A549 (cell line): Measurements from ENCODE around the gene MME. TPM values are rescaled to one million over a fixed set of nuclear protein-coding genes. Genes with fewer than 3 reads are reported as not detected.

Source experiments
- ATAC-seq, 2 experiments: fragments of 200-7000 bp in 1 of 2; fragments of >200 bp in 1 of 2; cut with Nextera tagmentation in 1 of 2; cut with Tn5 transposase in 1 of 2; 3 replicates each; pipeline versions ENCODE4 v1.8.0 to v1.9.1; 2018 to 2020; ENCODE audit warnings: mild to moderate bottlenecking in 1 of 2, moderate library complexity in 1 of 2
- CTCF ChIA-PET: fragments of 300-600 bp; sonication (Branson Sonifier 250); formaldehyde crosslinking; extraction: SDS; loops from one replicate; lab custom pipeline; 2021; ENCODE audit warnings: antibody characterized with exemption, inconsistent platforms; lab: Yijun Ruan, JAX
- POLR2A ChIA-PET: fragments of 350-600 bp; formaldehyde crosslinking; extraction: SDS; loops from one replicate; lab custom pipeline; 2021; ENCODE audit warnings: antibody characterized with exemption, inconsistent platforms; lab: Yijun Ruan, JAX
- DNase-seq, 2 experiments: peaks; one replicate each; pipeline versions ENCODE4 v3.0.0 to v3.0.0-alpha.2; 2011 to 2016; ENCODE audit warnings: low read depth in 1 of 2, low spot score in 1 of 2
- FAIRE-seq: peaks from 2 replicates; lab custom pipeline; 2011; peaks lifted over from hg19 to GRCh38; lab: Jason Lieb, UNC
- H3K27ac ChIP-seq, 2 experiments: fragments of >200 bp; sonication (Bioruptor Twin); formaldehyde crosslinking; 3 replicates each; pipeline ENCODE4 v1.5.1; 2016 to 2017
- H3K4me1 ChIP-seq: fragments of >200 bp; sonication (Bioruptor Twin); formaldehyde crosslinking; 3 replicates; pipeline ENCODE4 v1.6.1; 2016
- H3K4me2 ChIP-seq: fragments of >200 bp; sonication (Bioruptor Twin); formaldehyde crosslinking; 3 replicates; pipeline ENCODE4 v1.6.1; 2016
- H3K4me3 ChIP-seq: fragments of >200 bp; sonication (Bioruptor Twin); formaldehyde crosslinking; 3 replicates; pipeline ENCODE4 v1.5.1; 2016
- H3K9me3 ChIP-seq: fragments of >200 bp; sonication (Bioruptor Twin); formaldehyde crosslinking; 3 replicates; pipeline ENCODE4 v1.6.1; 2016
- ATOH8 ChIP-seq: fragments of 250-450 bp; sonication (Bioruptor Pico); IDR thresholded peaks from 2 replicates; pipeline ENCODE4 v1.5.0; 2020; ENCODE audit warnings: low read depth, mild to moderate bottlenecking, moderate library complexity
- BCL3 ChIP-seq: fragments of >200 bp; sonication (Bioruptor Twin); formaldehyde crosslinking; IDR thresholded peaks from 3 replicates; pipeline ENCODE4 v1.6.1; 2016
- CBX8 ChIP-seq: fragments of 200-600 bp; sonication (generic); IDR thresholded peaks from 2 replicates; pipeline ENCODE4 v1.6.1; 2016
- CHD4 ChIP-seq: fragments of 200-600 bp; sonication (generic); IDR thresholded peaks from 2 replicates; pipeline ENCODE4 v1.6.1; 2016; ENCODE audit warnings: antibody characterized with exemption, mild to moderate bottlenecking, borderline replicate concordance
- E2F6 ChIP-seq: IDR thresholded peaks from 2 replicates; pipeline ENCODE4 v1.6.1; 2012; ENCODE audit warnings: low read depth, borderline replicate concordance
- ELK1 ChIP-seq: fragments of 150-350 bp; IDR thresholded peaks from 2 replicates; pipeline ENCODE4 v1.6.1; 2014; ENCODE audit warnings: low read depth, mild to moderate bottlenecking, low read length
- EP300 ChIP-seq, 2 experiments: fragments of >200 bp; sonication (Bioruptor Twin); formaldehyde crosslinking; IDR thresholded peaks; 2 replicates in 1 of 2; 3 replicates in 1 of 2; pipeline ENCODE4 v1.6.1; 2016 to 2017
- HDAC2 ChIP-seq: fragments of 200-600 bp; sonication (generic); IDR thresholded peaks from 2 replicates; pipeline ENCODE4 v1.6.1; 2016
- HEYL ChIP-seq: fragments of 250-450 bp; sonication (Bioruptor Pico); IDR thresholded peaks from 2 replicates; pipeline ENCODE4 v1.8.0; 2021; ENCODE audit warnings: mild to moderate bottlenecking, moderate library complexity
- HMGXB4 ChIP-seq: fragments of 250-450 bp; sonication (Bioruptor Pico); IDR thresholded peaks from 2 replicates; pipeline ENCODE4 v1.5.0; 2021; ENCODE audit warnings: mild to moderate bottlenecking, moderate library complexity, borderline replicate concordance
- HOXA7 ChIP-seq: fragments of 250-450 bp; sonication (Bioruptor Pico); IDR thresholded peaks from 2 replicates; pipeline ENCODE4 v1.5.0; 2020; ENCODE audit warnings: mild to moderate bottlenecking, moderate library complexity
- HOXB13 ChIP-seq: fragments of 250-450 bp; sonication (Bioruptor Pico); IDR thresholded peaks from 2 replicates; pipeline ENCODE4 v1.5.0; 2020; ENCODE audit warnings: low read depth, mild to moderate bottlenecking, moderate library complexity
- HOXB5 ChIP-seq: fragments of 250-450 bp; sonication (Bioruptor Pico); IDR thresholded peaks from 2 replicates; pipeline ENCODE4 v1.5.0; 2020; ENCODE audit warnings: mild to moderate bottlenecking, moderate library complexity
- KDM1A ChIP-seq: fragments of 200-600 bp; sonication (generic); IDR thresholded peaks from 2 replicates; pipeline ENCODE4 v1.6.1; 2016; ENCODE audit warnings: low read depth, mild to moderate bottlenecking
- MAX ChIP-seq: IDR thresholded peaks from 2 replicates; pipeline ENCODE4 v1.6.1; 2012
- NR3C1 ChIP-seq: fragments of >200 bp; sonication (Bioruptor Twin); formaldehyde crosslinking; IDR thresholded peaks from 3 replicates; pipeline ENCODE4 v1.6.1; 2017
- POLR2A ChIP-seq: IDR thresholded peaks from 2 replicates; pipeline ENCODE4 v1.6.1; 2012; ENCODE audit warnings: mild to moderate bottlenecking, low read length
- RCOR1 ChIP-seq: fragments of 150-350 bp; IDR thresholded peaks from 2 replicates; pipeline ENCODE4 v1.6.1; 2014; ENCODE audit warnings: antibody characterized with exemption, low read length, low read depth
- REST ChIP-seq: fragments of 200-600 bp; sonication (generic); IDR thresholded peaks from 2 replicates; pipeline ENCODE4 v1.6.1; 2016; ENCODE audit warnings: antibody characterized with exemption, mild to moderate bottlenecking, moderate library complexity
- TP53 ChIP-seq: fragments of 250-450 bp; sonication (Bioruptor Pico); IDR thresholded peaks from 2 replicates; pipeline ENCODE4 v1.5.0; 2021; ENCODE audit warnings: mild to moderate bottlenecking, moderate library complexity
- ZC3H11A ChIP-seq: fragments of 450-650 bp; IDR thresholded peaks from 2 replicates; pipeline ENCODE4 v1.6.1; 2014; ENCODE audit warnings: antibody characterized with exemption, mild to moderate bottlenecking
- ZNF302 ChIP-seq: fragments of 250-450 bp; sonication (Bioruptor Pico); IDR thresholded peaks from 2 replicates; pipeline ENCODE4 v1.9.0; 2021; ENCODE audit warnings: inconsistent platforms, mild to moderate bottlenecking, moderate library complexity
- ZSCAN20 ChIP-seq: fragments of 250-450 bp; sonication (Bioruptor Pico); IDR thresholded peaks from 2 replicates; pipeline ENCODE4 v1.8.0; 2022; ENCODE audit warnings: mild to moderate bottlenecking, moderate library complexity
- WGBS: methylation state at CpG from one replicate; pipeline ENCODE4 v1.1.6; 2017; ENCODE audit errors: missing lambda C conversion rate; 5-methylcytosine and 5-hydroxymethylcytosine counted together
- polyA plus RNA-seq, 4 experiments: library from polyadenylated mRNA; depleted of rRNA in 3 of 4; stranded (reverse); fragments of >200 nt; fragmentation: RNase III in 1 of 4; extraction: RNeasy Plus Mini Kit Qiagen cat#74134 plus additional on column Dnase treatment in 1 of 4; gene quantifications; 2 replicates in 3 of 4; 3 replicates in 1 of 4; pipeline ENCODE4 v1.2.3, GENCODE V29; 2011 to 2017

Gene MME
- polyA plus RNA-seq, 2 of the 4 experiments (the other 2 are of a cell fraction): not detected

- TF ChIP-seq MAX (no peak), HMGXB4 (CRISPR knock-in tag) (no peak), NR3C1 (no peak), HEYL (CRISPR knock-in tag) (no peak)
Observed at GRCh38 chr3:155192957-155193746, 113.0 kb downstream of the MME start (continued).

GRCh38 chr3:155193868-155194267 lies 113.7 kb downstream of the MME start:
- POLR2A ChIA-PET: no interaction called here
- 46% methylated on average over 2 of the region's 2 CpGs for WGBS
- H3K9me3 ChIP-seq: no peaks in the 10 kb centered on the region
- DNase-seq (no peak), FAIRE-seq (no peak), ATAC-seq (no peak)
- no peak for TF ChIP-seq HOXB13
- TF ChIP-seq ZNF302 (CRISPR knock-in tag): no peak
- no peak for TF ChIP-seq TP53 (CRISPR knock-in tag)
- TF ChIP-seq ATOH8 (CRISPR knock-in tag): no peak
- no peak for TF ChIP-seq HOXA7
- TF ChIP-seq ZSCAN20: no peak
- TF ChIP-seq HEYL (CRISPR knock-in tag): no peak
- no peak overlapping the region for H3K4me3 ChIP-seq
- H3K4me2 ChIP-seq: no peak overlapping the region
- CTCF ChIA-PET: interaction anchor here (1.2 kb wide), 1 partner anchor 508 kb away, joined by 3 read pairs; no protein-coding TSS in a partner anchor
- no peaks in the 10 kb centered on the region for H3K4me1 ChIP-seq
- no peak overlapping the region for H3K27ac ChIP-seq

GRCh38 chr3:155194973-155195957 lies 115.1 kb downstream of the MME start:
- WGBS: 32% methylated on average over 8 of the region's 8 CpGs
- ATAC-seq: no peak
- FAIRE-seq: no peak
- CTCF ChIA-PET: interaction anchor here (0.6 kb wide), 1 partner anchor 908 kb away, joined by 3 read pairs; no protein-coding TSS in a partner anchor
- Histone ChIP-seq H3K4me1 (no peaks in the 10 kb centered on the region), H3K27ac (no peak overlapping the region), H3K4me3 (no peak overlapping the region), H3K4me2 (no peak overlapping the region), H3K9me3 (no peaks in the 10 kb centered on the region)
- no peak for DNase-seq
- POLR2A ChIA-PET: no interaction called here
- TF ChIP-seq CHD4: no peak
- TF ChIP-seq REST: no peak
- no peak for TF ChIP-seq CBX8
- no peak for TF ChIP-seq TP53 (CRISPR knock-in tag)
- TF ChIP-seq HOXB5 (CRISPR knock-in tag): no peak
- TF ChIP-seq KDM1A: no peak
- no peak for TF ChIP-seq RCOR1
- TF ChIP-seq POLR2A: no peak
- no peak for TF ChIP-seq EP300 (IDR thresholded peaks at IDR 0.05)
- TF ChIP-seq E2F6: no peak
- no peak for TF ChIP-seq ZC3H11A
- no peak for TF ChIP-seq BCL3
- no peak for TF ChIP-seq HDAC2
- no peak for TF ChIP-seq ELK1
